RWPE2 (cell line): ENCODE data around the gene RAB21.

Experiments
- ATAC-seq: fragments of 200-7000 bp; cut with Tn5 transposase; 3 replicates; pipeline ENCODE4 v1.9.1; 2021; ENCODE audit warnings: low read depth
- DNase-seq: peaks from one replicate; pipeline ENCODE4 v3.0.0-alpha.2; 2020; ENCODE audit warnings: low spot score
- H3K27ac ChIP-seq: fragments of 450-650 bp; 2 replicates; pipeline ENCODE4 v1.5.1; 2017; ENCODE audit warnings: mild to moderate bottlenecking; ENCODE audit not compliant: poor library complexity, severe bottlenecking
- H3K27me3 ChIP-seq: fragments of 250-450 bp; sonication (Bioruptor Pico); 2 replicates; pipeline ENCODE4 v1.5.1; 2021; ENCODE audit warnings: mild to moderate bottlenecking, moderate library complexity; ENCODE audit not compliant: insufficient read depth, poor library complexity, severe bottlenecking
- H3K36me3 ChIP-seq: fragments of 250-450 bp; sonication (Bioruptor Pico); 2 replicates; pipeline ENCODE4 v1.5.1; 2020; ENCODE audit warnings: low read depth, mild to moderate bottlenecking, moderate library complexity
- H3K4me1 ChIP-seq: fragments of 250-450 bp; sonication (Bioruptor Pico); 2 replicates; pipeline ENCODE4 v1.5.1; 2021; ENCODE audit warnings: mild to moderate bottlenecking, moderate library complexity; ENCODE audit not compliant: insufficient read depth, poor library complexity, severe bottlenecking
- H3K4me3 ChIP-seq: fragments of 250-450 bp; sonication (Bioruptor Pico); 2 replicates; pipeline ENCODE4 v1.5.1; 2021; ENCODE audit warnings: mild to moderate bottlenecking, moderate library complexity; ENCODE audit not compliant: severe bottlenecking
- H3K9me3 ChIP-seq: fragments of 250-450 bp; sonication (Bioruptor Pico); 2 replicates; pipeline ENCODE4 v1.5.1; 2021; ENCODE audit warnings: mild to moderate bottlenecking, moderate library complexity; ENCODE audit not compliant: severe bottlenecking
- CTCF ChIP-seq: fragments of 450-650 bp; IDR thresholded peaks from one replicate; pipeline ENCODE4 v1.5.1; 2017; ENCODE audit warnings: mild to moderate bottlenecking, moderate library complexity; ENCODE audit not compliant: poor library complexity, severe bottlenecking

The RAB21 gene

GRCh38 chr12:71771069-71771468, 16.4 kb downstream of the RAB21 start:
- DNase-seq, result no peak
- no peak for ATAC-seq
- peaks cover 51% of the 10 kb centered on the region for H3K36me3 ChIP-seq
- H3K4me3 ChIP-seq, result no peak overlapping the region
- no peaks in the 10 kb centered on the region for H3K9me3 ChIP-seq
- no peak overlapping the region for H3K27ac ChIP-seq
- TF ChIP-seq CTCF, result no peak
- no peaks in the 10 kb centered on the region for H3K27me3 ChIP-seq
- no peaks in the 10 kb centered on the region for H3K4me1 ChIP-seq

DNA sequence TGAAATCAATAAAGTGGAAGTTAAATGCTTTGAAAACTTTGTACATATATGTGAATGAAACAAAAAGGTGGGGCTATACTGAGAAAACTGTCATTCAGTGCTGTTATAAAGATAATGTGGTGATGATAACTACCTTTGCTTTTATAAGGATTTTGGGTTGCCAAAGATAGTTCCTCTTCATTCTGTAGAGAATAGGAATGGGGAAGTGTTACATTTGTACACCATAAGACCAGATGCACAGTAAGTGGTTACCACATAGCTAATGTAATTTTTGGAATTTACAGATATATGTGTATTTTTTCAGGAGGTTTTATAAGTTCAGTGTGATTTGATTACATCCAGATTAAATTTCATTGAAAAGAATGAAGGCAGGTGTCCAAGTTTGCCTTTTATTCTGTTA, 18.1 kb downstream of the RAB21 start:
- no peak for TF ChIP-seq CTCF
- ATAC-seq (no peak), DNase-seq (no peak)
- Histone ChIP-seq H3K27ac (no peak overlapping the region), H3K27me3 (no peaks in the 10 kb centered on the region), H3K4me1 (no peaks in the 10 kb centered on the region), H3K4me3 (no peak overlapping the region), H3K36me3 (peaks cover 60% of the 10 kb centered on the region), H3K9me3 (no peaks in the 10 kb centered on the region)

DNA sequence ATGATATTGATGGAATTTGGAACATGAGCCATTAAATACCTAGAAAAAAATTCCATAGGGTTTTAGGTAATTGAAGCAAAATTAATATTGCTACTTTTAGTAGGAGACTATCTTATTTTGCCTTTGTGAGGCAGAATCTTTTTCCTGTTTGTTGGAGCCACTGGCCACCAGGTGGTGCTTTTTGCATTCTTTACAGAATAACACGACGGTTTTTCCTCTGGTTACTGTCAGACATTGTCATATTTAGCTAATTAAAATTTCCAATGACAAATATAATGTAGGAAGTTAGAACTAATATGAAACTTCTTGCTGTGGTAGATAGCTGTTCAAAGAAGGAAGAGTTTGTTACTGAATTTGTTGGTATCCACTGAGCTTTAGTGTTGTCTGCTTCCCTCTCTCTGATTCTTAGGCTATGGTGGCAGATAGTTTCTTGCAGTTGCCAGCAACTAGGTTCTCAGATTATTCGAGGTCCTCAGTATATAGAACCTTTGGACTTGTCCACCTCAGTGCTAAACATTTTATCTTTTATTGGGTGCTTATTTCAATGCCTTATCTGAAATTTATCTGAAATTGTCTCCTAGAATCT, 25.7 kb downstream of the RAB21 start:
- no peak overlapping the region for H3K27ac ChIP-seq
- H3K36me3 ChIP-seq, result peaks cover 57% of the 10 kb centered on the region
- H3K27me3 ChIP-seq, result no peaks in the 10 kb centered on the region
- no peaks in the 10 kb centered on the region for H3K9me3 ChIP-seq
- no peak overlapping the region for H3K4me3 ChIP-seq
- no peak for DNase-seq
- TF ChIP-seq CTCF, result peak; percentile 84
- no peaks in the 10 kb centered on the region for H3K4me1 ChIP-seq
- no peak for ATAC-seq

DNA sequence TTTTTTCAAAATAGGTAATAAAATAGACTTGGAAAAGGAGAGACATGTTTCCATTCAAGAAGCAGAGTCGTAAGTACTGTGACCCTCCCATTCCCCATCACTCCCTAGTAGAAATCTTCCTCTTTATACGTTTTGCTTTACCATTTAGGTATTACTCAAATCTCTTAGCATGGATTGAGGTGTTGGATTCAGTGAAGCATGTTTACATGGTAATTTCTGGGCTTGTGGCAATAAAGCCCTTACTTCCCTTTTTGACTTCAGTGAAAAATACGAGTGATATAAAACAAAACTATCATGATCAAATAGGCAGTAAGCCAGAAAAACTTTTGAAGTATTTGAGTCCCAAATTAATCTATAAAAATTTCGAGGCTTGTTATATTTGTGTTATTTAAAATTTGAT, 27.4 kb downstream of the RAB21 start:
- DNase-seq (no peak), ATAC-seq (no peak)
- no peak for TF ChIP-seq CTCF
- no peaks in the 10 kb centered on the region for H3K27me3 ChIP-seq
- H3K4me1 ChIP-seq, result no peaks in the 10 kb centered on the region
- no peaks in the 10 kb centered on the region for H3K9me3 ChIP-seq
- H3K36me3 ChIP-seq, result peaks cover 70% of the 10 kb centered on the region
- H3K4me3 ChIP-seq, result no peak overlapping the region
- no peak overlapping the region for H3K27ac ChIP-seq

- Histone ChIP-seq H3K36me3 (peaks cover 55% of the 10 kb centered on the region), H3K4me1 (no peaks in the 10 kb centered on the region), H3K27me3 (no peaks in the 10 kb centered on the region), H3K9me3 (no peaks in the 10 kb centered on the region), H3K4me3 (no peak overlapping the region), H3K27ac (no peak overlapping the region)
- no peak for TF ChIP-seq CTCF
- ATAC-seq (no peak), DNase-seq (no peak)
Observed at GRCh38 chr12:71786829-71787228, 32.2 kb downstream of the RAB21 start.
